Superior temporal gyrus (tissue), 1 donor: ENCODE measurements around the gene SPG21.
"Not testable (repeated sequence)": the region's sequence is repeated elsewhere in the genome, so short reads cannot be mapped to it uniquely, and the experiment has no call there.

ENCODE experiments used
- DNase-seq: peaks from one replicate; pipeline ENCODE4 v3.0.0-alpha.2; 2016; ENCODE audit errors: extremely low spot score

The SPG21 gene, protein sequence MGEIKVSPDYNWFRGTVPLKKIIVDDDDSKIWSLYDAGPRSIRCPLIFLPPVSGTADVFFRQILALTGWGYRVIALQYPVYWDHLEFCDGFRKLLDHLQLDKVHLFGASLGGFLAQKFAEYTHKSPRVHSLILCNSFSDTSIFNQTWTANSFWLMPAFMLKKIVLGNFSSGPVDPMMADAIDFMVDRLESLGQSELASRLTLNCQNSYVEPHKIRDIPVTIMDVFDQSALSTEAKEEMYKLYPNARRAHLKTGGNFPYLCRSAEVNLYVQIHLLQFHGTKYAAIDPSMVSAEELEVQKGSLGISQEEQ

DNA sequence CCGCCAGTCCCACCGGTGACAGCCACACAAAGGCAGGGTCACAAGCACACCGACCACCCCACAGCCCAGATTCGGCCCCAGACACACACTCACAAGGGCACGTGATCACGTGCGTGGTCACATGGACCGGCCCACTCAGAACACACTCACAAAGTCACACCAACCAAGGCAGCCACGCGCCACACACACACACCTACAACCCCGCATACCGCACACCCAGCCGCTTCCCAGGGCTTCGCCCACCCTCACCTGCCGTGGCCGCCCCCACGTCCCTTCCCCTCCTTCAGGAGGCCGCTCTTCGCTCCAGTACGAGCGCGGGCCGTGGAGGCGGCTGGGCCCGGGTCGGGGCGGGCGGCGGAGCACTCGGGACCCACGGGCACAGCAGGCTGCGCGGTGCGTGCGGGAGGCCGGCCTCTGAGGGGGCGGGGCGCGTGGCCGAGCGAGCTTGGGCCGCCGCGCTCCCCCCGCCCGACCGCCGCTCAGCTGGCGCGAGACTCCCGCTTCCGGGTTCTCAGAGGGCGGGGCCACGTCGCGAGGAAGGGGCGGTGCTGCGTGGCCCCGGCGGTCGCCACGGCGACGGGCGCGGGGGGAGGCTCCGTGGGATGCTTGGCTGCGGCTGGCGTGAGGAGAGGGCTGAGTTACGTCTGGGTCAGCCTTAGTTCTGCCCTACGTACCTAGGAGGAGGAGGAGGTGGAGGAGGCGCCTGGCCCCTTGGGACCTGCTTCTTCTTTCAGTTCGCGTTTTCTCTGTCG lies at the start of gene SPG21:
TSS of gene SPG21 (minus strand) at position 499 of the 752 bp plus-strand sequence. CDS start 6,345 bp downstream, outside the sequence.
- DNase-seq, result peak; percentile 90

DNA sequence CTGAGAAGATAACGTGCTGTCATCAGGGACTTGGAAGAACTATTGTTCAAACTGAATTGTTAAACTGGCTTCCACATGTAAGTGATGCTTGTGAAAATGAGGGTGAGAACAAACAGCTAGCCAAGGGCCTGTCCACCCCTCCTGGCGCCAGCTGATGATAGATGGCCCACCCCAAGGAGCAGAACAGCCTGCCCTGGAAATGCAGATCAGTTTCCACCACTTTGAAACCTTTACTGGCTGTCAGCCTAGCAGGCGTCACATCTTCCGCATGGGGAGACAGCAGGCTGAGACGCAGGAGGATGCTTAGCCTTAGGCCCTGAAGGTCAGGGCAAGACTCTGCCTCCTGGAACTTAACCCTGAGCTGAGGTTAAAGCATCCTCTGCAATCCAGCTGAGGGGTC lies 49.1 kb upstream of the SPG21 start:
- no peak for DNase-seq

DNA sequence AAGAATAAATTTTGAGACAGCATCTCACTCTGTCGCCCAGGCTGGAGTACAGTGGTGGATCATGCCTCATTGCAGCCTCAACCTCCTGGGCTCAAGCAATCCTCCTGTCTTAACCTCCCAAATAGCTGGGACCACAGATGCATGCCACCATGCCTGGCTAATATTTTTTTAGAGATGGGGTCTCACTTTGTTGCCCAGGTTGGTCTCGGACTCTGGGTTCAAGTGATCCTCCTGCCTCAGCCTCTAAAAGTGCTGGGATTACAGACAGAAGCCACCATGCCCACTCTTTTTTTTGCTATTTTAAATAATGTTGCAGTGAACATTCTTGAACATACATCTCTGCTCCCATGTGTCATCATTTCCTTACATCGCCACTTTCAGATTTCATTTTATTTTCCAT lies 48.7 kb upstream of the SPG21 start:
- DNase-seq, result no peak

DNA sequence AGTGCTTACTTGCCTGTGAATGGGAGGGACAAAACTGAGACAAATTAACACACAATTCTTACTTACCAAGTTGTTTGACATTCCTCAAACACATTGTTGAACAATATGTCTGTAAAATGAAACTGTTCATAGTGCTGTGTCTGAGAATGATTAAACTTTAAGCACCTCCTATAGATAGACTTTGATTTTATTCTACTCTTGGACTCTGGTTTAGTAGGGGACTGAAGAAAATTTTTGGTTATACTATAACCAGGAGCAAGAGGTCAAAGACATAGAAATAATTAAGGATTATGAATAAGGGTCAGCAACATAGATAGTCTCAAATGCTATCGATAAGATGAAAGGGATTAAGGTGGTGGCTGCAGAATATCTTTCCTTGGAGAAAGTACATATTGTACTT lies 47.6 kb upstream of the SPG21 start:
- DNase-seq, result no peak

DNA sequence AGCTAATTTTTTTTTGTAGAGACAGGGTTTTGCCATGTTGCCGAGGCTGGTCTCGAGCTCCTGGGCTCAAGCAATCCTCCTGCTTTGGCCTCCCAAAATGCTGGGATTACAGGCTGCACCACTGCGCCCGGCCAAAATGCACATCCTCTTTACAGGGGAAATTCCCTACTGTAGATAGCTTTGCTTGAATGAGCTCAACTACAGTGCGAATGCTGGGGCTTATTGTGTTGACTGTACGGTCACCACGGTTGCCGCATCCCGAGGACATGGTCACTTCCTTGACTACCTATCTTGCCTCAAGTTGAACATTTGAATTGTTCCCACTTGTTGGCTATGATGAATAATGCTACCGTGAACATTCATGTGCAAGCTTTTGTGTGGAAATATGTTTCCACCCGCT lies 45.0 kb upstream of the SPG21 start:
- DNase-seq, result no peak

DNA sequence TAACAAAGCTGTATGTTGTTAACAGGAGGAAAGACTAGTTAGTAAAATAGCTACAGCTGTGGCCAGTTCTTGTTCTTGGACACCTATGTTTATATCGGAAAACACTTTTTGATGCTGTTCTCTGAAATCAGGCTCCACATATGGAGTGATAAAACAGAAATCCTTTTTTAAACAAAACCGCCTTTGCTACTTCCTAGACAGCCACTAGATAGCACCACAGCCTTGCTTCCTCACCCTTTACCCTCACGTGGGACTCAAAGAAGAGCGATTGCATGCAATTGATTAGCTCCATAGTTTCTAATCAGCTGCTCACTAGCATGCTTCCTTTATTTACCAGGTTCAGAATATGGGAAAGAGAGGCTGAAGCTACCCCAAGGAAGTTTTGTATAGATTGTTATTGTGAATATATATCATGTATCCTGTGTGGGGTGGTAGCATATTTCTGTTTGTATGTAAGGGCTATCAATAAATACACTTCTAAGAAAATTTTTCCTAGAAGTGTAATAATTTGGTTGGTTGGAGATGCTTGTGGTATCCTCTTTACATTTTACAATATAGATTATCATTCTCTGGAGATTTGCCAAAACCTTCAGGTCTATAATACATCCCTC lies 44.0 kb upstream of the SPG21 start:
- DNase-seq, result peak; percentile 75

DNA sequence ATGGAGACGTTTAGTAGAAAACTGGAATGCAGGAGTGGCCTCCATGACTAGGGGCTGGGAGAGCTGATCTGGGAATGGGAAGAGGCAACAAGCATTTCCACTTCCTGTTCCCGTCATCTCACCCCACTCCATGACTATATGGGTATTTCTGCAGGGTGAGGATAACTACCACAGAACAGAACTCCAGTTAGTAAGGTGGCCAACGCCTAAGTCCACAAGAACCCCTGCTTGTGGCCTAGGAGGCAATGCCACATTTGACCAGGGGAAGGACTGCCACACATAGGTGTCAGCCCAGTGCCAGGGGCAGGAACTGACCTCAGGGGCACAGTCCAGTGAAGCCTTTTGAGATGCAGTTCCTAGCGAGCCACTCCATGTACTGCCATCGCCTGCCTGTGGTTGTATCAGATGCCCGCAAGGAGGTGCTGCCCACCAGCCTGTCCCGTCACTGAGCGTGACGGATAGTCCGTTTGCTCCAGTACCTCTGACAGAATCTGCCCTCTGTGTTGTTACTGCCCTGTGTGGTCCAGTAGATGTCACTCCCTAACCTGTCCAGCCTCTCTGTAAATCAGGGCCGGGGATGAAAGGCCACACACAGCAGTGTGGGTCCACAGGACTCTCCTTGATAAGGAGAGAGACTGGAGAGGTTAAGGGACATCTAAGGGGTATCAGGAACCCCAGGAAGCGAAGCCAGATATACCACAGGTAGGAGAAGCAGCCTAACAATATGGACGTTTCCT lies 43.3 kb upstream of the SPG21 start:
- DNase-seq, result peak; percentile 59

DNA sequence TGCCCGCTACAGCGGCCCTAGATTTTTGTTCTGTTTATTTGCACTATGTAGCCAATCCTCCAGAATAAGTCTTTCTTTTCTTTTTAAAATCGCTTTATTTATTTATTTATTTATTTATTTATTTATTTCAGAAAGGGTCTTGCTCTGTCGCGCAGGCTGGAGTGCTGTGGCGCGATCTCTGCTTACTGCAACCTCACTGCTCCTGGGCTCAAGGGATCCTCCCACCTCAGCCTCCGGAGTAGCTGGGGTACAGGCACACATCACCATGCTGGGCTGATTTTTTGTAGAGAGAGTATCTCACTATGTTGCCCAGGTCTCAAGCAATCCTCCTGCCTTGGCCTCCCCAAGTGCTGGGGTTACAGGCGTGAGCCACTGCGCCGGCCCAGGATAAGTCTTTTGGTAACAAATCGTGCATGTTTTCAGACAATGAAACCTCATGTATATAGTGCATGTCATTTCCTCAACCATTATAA lies 40.1 kb upstream of the SPG21 start:
- no peak for DNase-seq

DNA sequence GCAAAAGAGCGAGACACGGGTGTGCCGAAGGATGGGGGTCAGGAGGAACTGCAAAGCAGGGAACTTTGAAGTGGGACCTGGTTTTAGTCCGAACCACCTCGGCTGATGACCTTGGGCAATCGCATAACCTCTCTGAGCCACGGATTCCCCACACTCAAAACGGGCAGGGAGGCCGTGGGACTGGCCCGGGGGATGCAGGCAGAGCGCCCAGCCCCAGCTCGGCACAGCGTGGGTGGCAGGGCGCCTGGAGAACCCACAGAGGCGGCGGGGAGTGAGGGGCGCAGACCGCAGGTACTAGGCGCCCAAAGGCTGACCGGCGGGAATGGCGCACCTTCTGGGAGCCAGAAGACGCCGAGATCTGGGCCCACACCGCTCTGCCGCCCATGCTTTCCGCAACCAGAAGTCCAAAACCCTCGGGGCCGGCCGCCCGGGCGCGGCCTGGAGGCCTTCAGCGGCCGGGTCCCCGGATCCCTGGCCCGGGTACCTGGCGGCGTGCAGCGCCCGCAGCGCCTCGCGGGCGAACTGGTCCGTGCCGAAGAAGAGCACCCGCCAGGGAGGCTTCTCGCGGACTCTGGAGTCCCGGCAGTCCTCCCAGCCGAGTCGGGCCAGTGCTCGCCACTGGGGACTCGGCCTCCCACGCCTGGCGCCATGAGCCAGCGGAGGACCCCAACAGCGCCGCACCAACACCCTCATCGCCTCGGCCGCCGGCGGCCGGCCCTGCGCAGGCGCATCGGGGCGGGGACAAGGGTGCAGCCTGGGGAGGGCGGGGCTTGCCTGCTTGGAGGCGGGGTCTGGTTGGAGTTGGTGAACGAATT lies 39.4 kb upstream of the SPG21 start, which contains the start of gene MTFMT:
TSS of gene MTFMT (minus strand) at position 719 of the 815 bp plus-strand sequence. CDS start at position 693, 26 bp downstream.
- peak; percentile 89 for DNase-seq

DNA sequence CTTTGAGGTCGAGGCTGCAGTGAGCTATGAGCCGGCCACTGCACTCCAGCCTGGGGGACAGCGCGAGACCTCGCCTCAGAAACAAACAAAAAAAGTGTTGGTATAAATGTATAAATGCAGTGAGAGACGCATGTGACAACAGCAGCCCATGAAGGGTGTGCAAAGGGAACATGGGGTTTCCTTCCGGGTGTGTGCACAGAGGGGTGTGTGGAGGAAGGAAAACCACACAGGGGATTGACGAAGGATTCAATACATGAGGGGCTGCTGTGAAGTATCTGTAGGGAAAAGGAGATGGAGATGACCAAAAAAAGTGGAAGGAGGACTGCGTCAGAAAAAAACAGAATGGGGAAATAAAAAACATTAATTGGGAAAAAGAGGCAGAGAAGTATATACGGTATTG lies 38.6 kb upstream of the SPG21 start:
- no peak for DNase-seq

DNA sequence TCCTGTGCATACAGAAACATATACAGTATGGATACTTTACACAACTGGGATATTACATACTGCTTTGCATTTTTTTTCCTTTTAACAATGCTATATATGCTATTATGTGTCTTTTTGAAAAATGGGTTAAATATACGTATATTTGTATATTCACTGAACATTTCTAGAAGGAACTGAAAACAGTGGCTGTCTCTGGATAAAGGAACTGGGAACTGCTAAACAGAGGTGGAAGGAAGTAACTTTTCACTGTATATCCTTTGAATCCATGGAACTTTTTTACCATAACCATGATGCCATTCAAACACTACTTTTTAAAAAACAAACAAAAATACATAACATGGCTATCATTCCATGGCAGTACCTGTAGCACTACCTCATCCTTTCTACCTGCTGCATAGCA lies 37.9 kb upstream of the SPG21 start:
- DNase-seq, result no peak

DNA sequence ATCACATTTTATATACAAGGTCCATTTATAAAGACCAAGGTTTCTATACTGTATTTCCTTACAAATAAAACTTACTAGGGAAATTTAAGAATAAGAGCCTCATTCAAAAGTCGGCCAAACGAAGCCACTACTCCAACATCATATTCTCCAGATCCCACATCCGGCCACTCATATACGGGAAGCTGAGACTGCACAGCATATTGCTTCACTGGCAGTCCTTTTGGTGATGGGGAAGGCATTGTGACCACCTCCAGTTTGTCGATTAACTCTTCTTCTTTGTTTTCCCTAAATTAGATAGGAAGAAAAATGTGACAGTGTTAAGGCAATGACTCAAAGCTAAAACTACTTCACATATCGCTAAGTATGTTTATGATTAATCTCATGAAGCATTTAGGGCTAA lies 37.0 kb upstream of the SPG21 start:
- DNase-seq, result no peak

DNA sequence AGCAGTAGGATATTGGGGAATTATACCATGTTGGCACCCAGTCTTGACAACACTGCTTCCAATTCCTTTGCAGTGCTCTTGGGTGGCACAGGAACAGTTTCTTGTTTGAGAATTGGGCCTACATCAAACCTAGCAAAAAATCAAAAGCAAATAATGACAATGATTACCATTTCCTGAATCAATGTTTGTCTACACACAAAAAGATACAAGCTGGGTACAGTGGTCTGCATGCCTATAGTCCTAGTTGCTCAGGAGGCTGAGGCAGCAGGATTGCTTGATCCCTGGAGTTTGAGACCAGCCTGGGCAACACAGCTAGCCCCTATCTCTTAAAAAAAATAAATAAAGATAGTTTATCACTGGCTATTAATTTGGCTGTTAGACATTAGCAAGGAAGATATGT lies 31.8 kb upstream of the SPG21 start:
- DNase-seq, result no peak

DNA sequence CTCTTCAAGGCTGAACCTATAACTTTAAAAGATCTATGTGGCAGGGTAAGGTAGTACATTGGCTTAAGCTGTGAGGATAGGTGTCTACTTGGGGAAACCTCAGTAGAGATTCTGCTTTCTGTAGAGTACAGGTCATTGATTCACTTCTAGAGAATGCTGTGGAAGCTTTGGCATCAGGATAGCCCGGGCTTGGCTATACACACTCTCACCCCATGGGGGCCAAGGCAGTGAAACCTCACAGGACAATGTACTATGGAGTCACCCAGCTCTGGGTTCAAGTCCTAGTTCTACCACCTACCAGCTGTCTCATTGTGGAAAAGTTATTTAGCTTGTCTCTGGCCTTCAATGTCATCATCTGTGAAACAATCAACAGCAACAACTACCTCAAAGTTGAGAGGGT lies 30.7 kb upstream of the SPG21 start:
- DNase-seq, result no peak

DNA sequence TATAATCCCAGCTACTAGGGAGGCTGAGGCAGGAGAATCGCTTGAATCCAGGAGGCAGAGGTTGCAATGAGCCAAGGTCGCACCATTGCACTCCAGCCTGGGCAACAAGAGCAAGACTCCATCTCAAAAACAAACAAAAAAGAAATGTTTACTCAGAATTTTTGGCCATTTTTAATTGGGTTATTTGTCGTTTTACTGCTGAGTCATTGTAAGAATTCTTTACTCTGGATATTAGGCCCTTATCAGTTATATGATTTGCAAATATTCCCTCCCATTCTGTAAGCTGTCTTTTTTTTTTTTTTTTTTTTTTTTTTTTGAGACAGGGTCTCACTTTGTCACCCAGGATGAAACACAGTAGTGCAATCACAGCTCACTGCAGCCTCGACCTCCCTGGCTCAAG lies 21.5 kb upstream of the SPG21 start:
- not testable (repeated sequence) for DNase-seq

DNA sequence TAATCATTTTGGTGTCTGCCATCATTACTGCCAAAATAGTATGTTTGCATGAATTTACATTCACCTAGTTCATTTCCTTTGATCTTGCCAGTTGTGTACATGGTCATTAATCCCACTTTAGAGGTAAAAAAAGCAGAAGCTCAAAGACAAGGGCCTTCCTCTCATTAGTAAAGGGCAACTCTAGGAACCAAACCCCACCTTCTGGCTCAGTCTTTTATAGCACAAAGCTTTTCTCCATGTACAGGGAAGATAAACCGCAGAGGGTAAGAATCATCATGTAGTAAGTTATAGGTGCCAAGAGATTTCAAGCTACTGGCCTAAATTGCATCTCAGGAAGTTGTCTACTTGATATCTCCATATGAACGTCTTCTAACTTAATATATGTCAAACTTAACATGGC lies 19.3 kb upstream of the SPG21 start:
- no peak for DNase-seq

DNA sequence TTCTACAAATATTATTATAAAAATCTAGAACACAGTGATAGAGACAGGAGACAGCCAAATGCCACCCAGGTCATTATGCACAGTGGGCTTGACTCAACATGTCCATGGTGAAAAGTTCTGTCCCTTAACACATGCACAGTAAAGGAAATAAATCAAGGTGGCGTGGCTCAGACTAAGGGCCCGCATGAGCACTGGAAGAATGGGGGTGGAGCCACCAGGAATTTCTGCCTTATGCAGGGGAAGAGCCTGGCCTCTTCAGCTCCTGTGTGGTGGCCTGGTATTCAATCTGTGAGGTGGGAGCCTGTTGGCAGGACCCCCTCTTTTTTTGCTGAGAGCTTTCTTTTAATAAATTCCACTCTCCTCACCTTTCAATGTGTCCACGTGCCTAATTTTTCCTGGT lies 17.2 kb upstream of the SPG21 start:
- no peak for DNase-seq

DNA sequence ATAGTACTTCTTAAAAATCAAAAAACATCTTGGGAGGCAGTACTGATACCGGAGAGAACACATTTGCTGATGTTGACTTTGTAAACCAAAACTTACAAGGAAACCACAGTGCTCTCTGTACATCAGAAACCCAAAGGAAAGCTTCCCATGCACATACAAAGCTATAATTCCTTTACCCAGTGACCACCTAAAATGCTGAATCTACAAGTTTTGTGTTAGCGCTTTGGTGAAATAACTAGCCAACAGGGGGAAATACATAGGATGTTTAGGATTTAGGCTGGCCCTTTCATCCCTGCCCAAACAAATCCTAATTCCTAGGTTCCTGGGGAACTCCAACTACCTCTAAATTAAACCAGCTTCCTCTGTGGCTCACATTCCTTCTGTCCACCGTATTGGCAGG lies 15.3 kb upstream of the SPG21 start:
- DNase-seq, result no peak

DNA sequence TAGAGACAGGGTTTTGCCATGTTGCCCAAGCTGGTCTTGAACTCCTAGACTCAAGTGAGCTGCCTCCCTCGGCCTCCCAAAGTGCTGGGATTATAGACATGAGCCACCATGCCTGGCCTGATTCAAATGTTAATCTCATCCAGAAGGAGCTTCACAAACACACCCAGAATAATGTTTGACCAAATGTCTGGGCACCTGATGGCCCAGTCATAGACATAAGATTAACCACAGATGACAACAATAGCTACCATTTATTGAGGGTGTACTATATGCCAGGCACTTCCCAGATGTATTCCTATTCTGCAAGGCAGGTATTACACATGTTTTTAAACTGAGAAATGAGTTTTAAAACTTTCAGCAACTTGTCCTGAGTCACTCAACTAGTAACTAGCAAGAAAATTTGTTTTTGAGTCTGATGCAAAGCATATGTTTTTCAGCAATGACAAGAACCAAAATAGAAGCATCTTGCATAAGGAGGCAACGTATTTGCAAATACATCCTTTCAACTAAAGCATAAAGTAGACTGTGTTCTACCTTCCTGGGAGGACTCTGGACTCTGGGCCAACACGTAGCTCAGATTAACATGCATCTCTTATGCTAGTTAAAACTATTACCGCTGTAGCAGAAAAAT lies 8.1 kb upstream of the SPG21 start:
- DNase-seq, result no peak

DNA sequence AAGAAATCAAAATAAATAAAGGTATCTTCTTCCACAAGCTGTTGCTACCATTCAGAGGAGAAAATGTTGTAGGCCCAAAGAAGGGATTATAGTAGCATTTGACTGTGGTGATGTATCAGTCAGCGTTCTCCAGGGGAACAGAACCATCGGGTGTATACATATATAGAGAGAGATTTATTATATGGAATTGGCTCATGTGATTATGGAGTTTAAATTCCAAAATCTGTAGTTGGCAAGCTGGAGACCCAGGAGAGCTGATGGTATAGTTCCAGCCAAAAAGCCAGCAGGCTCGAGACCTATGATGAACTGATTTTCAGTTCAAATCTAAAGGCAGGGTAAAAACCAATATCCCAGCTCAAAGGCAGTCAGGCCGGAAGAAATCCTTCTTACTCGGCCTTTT lies 7.4 kb upstream of the SPG21 start:
- no peak for DNase-seq

DNA sequence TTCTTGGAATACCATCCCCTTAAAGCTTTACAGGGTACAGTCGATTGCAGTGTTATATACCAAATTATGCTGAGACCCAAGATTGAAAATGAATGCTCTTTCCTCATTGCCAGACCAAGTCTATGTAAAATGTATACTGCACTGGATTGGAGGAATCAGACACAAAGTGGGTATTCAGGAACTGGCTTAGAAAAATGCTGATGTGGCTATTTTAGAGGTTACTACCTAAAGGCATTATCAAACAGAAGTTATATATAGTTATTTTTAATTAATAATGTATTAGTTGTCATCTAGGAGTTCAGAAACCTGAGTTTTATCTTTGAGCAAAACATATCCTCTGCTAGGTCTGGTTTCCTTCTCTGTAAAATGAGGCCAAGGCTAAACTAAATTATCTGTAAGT lies 3.6 kb upstream of the SPG21 start:
- DNase-seq, result no peak
